UCSD-AML1 (cell line): ENCODE data around the gene TAS1R1.
A peak's percentile ranks its signal among the peaks of the same experiment; 100 is the strongest.

ENCODE experiments used
- DNase-seq: peaks from one replicate; lab custom pipeline; 2025; ENCODE audit not compliant: unreplicated experiment; lab: John Stamatoyannopoulos, UW

Gene TAS1R1

GRCh38 chr1:6554907-6555778, at the start of gene TAS1R1:
Gene TAS1R1, plus strand, starts transcription at chr1:6555307. Its CDS starts 67 bp downstream, at chr1:6555374.
- no peak for DNase-seq

- DNase-seq, result no peak
Measured at GRCh38 chr1:6505367-6506209, 49.5 kb upstream of the TAS1R1 start.

- DNase-seq, result no peak
Measured at GRCh38 chr1:6506210-6507036, 48.7 kb upstream of the TAS1R1 start.

- DNase-seq, result peak; percentile 59
Measured at GRCh38 chr1:6507037-6507428, 48.1 kb upstream of the TAS1R1 start.

GRCh38 chr1:6507461-6507911, 47.6 kb upstream of the TAS1R1 start:
- DNase-seq, result no peak

GRCh38 chr1:6508154-6508815, 46.8 kb upstream of the TAS1R1 start:
- no peak for DNase-seq

GRCh38 chr1:6508816-6509189, 46.3 kb upstream of the TAS1R1 start:
- no peak for DNase-seq

- DNase-seq, result peak; percentile 66
Measured at GRCh38 chr1:6509220-6509918, 45.7 kb upstream of the TAS1R1 start.

- DNase-seq, result no peak
Measured at GRCh38 chr1:6509919-6510291, 45.2 kb upstream of the TAS1R1 start.

- DNase-seq, result no peak
Measured at GRCh38 chr1:6510493-6510892, 44.6 kb upstream of the TAS1R1 start.

- no peak for DNase-seq
Measured at GRCh38 chr1:6511056-6511455, 44.1 kb upstream of the TAS1R1 start.

GRCh38 chr1:6511561-6512244, 43.4 kb upstream of the TAS1R1 start:
- DNase-seq, result no peak

GRCh38 chr1:6512245-6512907, 42.7 kb upstream of the TAS1R1 start:
- DNase-seq, result no peak

GRCh38 chr1:6512908-6513280, 42.2 kb upstream of the TAS1R1 start:
- DNase-seq, result no peak

GRCh38 chr1:6513320-6513801, 41.7 kb upstream of the TAS1R1 start:
- no peak for DNase-seq

GRCh38 chr1:6515771-6516170, 39.3 kb upstream of the TAS1R1 start:
- DNase-seq, result no peak

- DNase-seq, result no peak
Measured at GRCh38 chr1:6517435-6517851, 37.7 kb upstream of the TAS1R1 start.

- DNase-seq, result no peak
Measured at GRCh38 chr1:6519491-6519934, 35.6 kb upstream of the TAS1R1 start.
